Ishikawa (cell line): Measurements from ENCODE around the gene TNIK.

Source experiments
- CEBPB ChIP-seq: IDR thresholded peaks from 2 replicates; pipeline ENCODE4 v1.6.1; 2012
- CREB1 ChIP-seq: IDR thresholded peaks from 2 replicates; pipeline ENCODE4 v1.6.1; 2012; ENCODE audit warnings: low read depth
- EGR1 ChIP-seq: IDR thresholded peaks from 2 replicates; pipeline ENCODE4 v1.6.1; 2012
- EP300 ChIP-seq: IDR thresholded peaks from 2 replicates; pipeline ENCODE4 v1.6.1; 2012; ENCODE audit warnings: borderline replicate concordance
- FOXM1 ChIP-seq: IDR thresholded peaks from 2 replicates; pipeline ENCODE4 v1.6.1; 2012; ENCODE audit warnings: low read depth, borderline replicate concordance
- MAX ChIP-seq: IDR thresholded peaks from 2 replicates; pipeline ENCODE4 v1.6.1; 2012
- NFIC ChIP-seq: IDR thresholded peaks from 2 replicates; pipeline ENCODE4 v1.6.1; 2012
- RAD21 ChIP-seq: IDR thresholded peaks from 2 replicates; pipeline ENCODE4 v1.6.1; 2012; ENCODE audit warnings: low read depth
- REST ChIP-seq: IDR thresholded peaks from 2 replicates; pipeline ENCODE4 v1.6.1; 2012; ENCODE audit warnings: low read depth, mild to moderate bottlenecking
- TAF1 ChIP-seq: IDR thresholded peaks from 2 replicates; pipeline ENCODE4 v1.6.1; 2012; ENCODE audit warnings: low read depth, mild to moderate bottlenecking
- TCF12 ChIP-seq: IDR thresholded peaks from 2 replicates; pipeline ENCODE4 v1.6.1; 2012; ENCODE audit warnings: low read depth
- TEAD4 ChIP-seq: IDR thresholded peaks from 2 replicates; pipeline ENCODE4 v1.6.1; 2012
- USF1 ChIP-seq: IDR thresholded peaks from 2 replicates; pipeline ENCODE4 v1.6.1; 2012
- YY1 ChIP-seq: IDR thresholded peaks from 2 replicates; pipeline ENCODE4 v1.6.1; 2012; ENCODE audit warnings: low read depth
- ZBTB7A ChIP-seq: IDR thresholded peaks from 2 replicates; pipeline ENCODE4 v1.6.1; 2012; ENCODE audit warnings: low read depth

The TNIK gene

GRCh38 chr3:171250444-171250843 lies 209.8 kb downstream of the TNIK start:
- TF ChIP-seq TAF1 (no peak), EP300 (no peak)

- no peak for TF ChIP-seq CREB1
- TF ChIP-seq REST = no peak
- TF ChIP-seq EGR1 = no peak
- no peak for TF ChIP-seq YY1
- TF ChIP-seq CEBPB = no peak
Measured at GRCh38 chr3:171249245-171249644, 211.0 kb downstream of the TNIK start.

- TF ChIP-seq TAF1 (no peak), EGR1 (no peak), ZBTB7A (no peak), FOXM1 (no peak)
Measured at GRCh38 chr3:171248426-171249111, 211.6 kb downstream of the TNIK start.

GRCh38 chr3:171245796-171246765 lies 214.1 kb downstream of the TNIK start:
- TF ChIP-seq CEBPB (no peak), TEAD4 (no peak), RAD21 (no peak), FOXM1 (no peak), USF1 (no peak), NFIC (no peak), MAX (no peak), TAF1 (no peak), REST (no peak), ZBTB7A (no peak), TCF12 (no peak), EGR1 (no peak), YY1 (no peak), EP300 (no peak), CREB1 (no peak)

GRCh38 chr3:171242951-171243350 lies 217.3 kb downstream of the TNIK start:
- TF ChIP-seq YY1 (no peak), USF1 (no peak), EP300 (no peak), MAX (no peak)

GRCh38 chr3:171242170-171242569 lies 218.0 kb downstream of the TNIK start:
- no peak for TF ChIP-seq REST
- TF ChIP-seq TEAD4 = no peak
- no peak for TF ChIP-seq TAF1
- TF ChIP-seq YY1 = no peak
- TF ChIP-seq MAX = no peak
- no peak for TF ChIP-seq RAD21
- no peak for TF ChIP-seq NFIC
- TF ChIP-seq CEBPB = no peak
- TF ChIP-seq TCF12 = no peak
- TF ChIP-seq EP300 = no peak
- TF ChIP-seq FOXM1 = no peak
- TF ChIP-seq EGR1 = no peak
- no peak for TF ChIP-seq ZBTB7A
- no peak for TF ChIP-seq CREB1
- no peak for TF ChIP-seq USF1
